GM18858 (cell line): ENCODE data around the gene COASY.
"Not testable (repeated sequence)": the region's sequence is repeated elsewhere in the genome, so short reads cannot be mapped to it uniquely, and the experiment has no call there.

Experiments
- ATAC-seq: cut with Tn5 transposase; IDR thresholded peaks from one replicate; pipeline ENCODE4 v1.9.1; 2021; ENCODE audit not compliant: unreplicated experiment

Gene COASY

DNA sequence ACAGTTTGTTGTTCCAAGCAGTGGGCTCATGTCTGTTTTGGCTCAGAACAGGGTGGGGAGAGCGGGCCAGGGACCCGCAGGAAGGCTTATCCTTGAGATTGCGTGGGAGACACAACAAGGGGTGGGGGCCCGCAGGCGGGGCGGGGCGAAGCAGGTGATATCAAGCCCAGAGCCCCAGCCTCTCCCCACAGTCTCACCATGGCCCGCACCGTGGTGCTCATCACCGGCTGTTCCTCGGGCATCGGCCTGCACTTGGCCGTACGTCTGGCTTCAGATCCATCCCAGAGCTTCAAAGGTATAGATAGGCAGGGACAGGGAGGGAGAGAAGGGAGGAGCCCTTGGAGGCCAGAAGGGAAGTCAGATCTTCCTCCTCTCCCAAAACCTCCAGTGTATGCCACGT, 9.2 kb upstream of the COASY start, which contains the start of gene HSD17B1:
TSS of gene HSD17B1 (plus strand) at position 188 of the 400 bp plus-strand sequence. CDS start at position 199, 11 bp downstream.
- ATAC-seq: not testable (repeated sequence)

DNA sequence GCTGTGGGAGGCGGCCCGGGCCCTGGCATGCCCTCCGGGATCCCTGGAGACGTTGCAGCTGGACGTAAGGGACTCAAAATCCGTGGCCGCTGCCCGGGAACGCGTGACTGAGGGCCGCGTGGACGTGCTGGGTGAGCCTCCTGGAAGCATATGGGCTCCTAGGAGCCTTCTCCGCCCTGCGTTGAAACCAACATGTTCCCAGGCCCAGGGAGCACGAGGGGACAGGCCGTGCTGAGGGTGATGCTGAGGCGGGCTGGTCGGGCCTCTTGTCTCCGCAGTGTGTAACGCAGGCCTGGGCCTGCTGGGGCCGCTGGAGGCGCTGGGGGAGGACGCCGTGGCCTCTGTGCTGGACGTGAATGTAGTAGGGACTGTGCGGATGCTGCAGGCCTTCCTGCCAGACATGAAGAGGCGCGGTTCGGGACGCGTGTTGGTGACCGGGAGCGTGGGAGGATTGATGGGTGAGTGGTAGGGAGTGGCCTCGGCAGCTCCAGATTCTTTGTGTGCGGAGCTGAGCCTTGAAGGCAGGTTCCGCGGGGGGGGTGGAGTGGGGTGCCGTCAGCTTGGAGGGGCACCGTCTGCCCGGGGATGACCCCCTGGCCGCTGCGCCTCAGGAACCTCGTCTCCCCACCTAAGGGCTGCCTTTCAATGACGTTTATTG, 8.7 kb upstream of the COASY start:
- ATAC-seq: no peak

GRCh38 chr17:42553866-42554249, 8.1 kb upstream of the COASY start:
- no peak for ATAC-seq

DNA sequence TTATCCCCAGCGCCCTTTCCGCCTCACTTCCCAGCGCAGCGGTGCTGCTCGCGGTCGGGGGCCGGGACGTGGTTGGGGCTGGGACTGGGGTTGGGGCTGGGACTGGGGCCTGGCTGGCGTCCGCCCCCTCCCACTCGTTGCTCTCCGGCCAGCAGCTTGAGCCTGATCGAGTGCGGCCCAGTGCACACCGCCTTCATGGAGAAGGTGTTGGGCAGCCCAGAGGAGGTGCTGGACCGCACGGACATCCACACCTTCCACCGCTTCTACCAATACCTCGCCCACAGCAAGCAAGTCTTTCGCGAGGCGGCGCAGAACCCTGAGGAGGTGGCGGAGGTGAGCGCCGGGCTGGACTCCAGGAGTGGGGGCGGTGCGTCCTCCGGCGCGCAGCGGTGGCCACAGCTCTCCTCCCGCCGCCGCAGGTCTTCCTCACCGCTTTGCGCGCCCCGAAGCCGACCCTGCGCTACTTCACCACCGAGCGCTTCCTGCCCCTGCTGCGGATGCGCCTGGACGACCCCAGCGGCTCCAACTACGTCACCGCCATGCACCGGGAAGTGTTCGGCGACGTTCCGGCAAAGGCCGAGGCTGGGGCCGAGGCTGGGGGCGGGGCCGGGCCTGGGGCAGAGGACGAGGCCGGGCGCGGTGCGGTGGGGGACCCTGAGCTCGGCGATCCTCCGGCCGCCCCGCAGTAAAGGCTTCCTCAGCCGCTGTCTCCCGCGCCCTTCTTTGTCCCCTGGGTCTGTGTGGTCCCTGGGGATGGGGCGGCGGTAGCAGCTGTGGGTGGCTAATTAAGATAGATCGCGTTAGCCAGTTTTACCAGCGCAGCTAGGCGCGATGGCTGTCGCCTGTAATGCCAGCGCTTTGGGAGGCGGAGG, 7.5 kb upstream of the COASY start:
- peak; percentile 63 for ATAC-seq

DNA sequence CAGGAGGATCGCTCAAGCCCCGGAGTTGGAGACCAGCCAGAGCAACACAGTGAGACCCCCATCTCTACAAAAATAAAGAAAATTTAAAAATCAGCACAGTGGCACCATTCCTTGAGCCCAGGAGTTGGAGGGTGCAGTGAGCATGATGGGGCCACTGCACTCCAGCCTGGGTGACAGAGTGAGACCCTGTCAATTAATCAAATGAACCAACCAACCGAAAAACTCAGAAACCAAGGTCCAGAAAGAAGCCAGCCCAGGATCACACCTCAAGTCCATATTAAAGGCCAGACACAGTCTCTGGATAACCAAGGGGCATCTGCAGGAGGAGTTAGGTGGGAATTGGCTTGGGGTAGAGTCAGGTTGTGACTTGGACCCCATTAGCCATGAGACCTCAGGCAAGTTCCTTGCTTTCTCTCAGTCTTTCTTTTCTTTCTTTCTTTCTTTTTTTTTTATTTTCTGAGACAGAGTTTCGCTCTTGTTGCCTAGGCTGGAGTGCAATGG, 6.8 kb upstream of the COASY start:
- ATAC-seq: no peak

DNA sequence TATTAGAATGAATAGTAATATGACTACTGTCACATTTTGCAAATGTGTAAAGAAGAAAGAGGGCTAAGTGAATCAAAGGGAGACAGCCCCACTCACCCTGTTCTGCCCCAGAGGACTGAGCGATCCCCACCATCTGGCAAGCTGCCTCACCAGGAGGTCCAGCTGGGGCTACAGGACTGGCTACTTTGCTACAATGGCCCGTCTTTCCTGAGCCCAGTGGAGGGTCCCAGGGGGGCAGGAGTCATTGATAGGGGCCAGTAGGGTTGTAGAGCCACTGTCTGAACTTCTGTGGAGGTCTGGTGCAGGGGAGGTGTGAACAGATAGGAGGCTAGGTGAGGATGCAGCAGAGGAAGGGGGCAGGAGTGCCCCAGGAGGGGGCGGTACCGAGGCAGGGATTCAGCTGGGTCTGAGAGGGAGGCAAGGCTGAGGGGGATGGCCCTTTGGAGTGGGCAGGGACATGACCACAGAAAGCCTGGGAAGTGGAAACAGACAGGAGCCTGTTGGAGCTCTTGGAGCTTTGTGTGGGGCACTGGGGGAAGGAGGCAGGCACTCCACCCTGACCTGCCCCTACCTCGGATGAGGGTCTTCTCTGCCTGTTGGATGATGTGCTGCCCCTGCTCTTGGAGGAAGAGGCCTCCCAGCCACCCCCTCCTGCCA, 5.9 kb upstream of the COASY start:
- not testable (repeated sequence) for ATAC-seq

- no peak for ATAC-seq
These were observed 2.9 kb upstream of the COASY start for GRCh38 chr17:42559075-42559474.

DNA sequence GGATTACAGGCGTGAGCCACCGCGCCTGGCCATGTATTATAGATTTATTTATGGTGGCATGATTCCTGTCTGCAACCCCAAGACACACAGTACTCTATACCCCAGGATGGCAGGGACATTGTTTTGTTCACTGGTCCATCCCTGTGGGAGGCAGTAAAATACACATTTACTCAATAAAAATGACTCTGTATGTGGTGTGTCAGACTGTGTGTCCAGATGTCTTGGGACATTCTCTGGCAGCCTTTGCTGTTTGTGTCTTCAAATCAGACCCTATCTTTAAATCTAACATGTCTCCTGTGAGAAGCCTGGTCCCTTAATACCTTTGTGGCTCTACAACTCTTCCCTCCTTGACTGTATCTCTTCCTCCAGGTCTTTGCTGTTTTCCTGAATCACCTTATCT, 1.7 kb upstream of the COASY start:
- ATAC-seq: no peak

- ATAC-seq: no peak
These were observed 617 bp downstream of the COASY start for GRCh38 chr17:42562388-42563142.

DNA sequence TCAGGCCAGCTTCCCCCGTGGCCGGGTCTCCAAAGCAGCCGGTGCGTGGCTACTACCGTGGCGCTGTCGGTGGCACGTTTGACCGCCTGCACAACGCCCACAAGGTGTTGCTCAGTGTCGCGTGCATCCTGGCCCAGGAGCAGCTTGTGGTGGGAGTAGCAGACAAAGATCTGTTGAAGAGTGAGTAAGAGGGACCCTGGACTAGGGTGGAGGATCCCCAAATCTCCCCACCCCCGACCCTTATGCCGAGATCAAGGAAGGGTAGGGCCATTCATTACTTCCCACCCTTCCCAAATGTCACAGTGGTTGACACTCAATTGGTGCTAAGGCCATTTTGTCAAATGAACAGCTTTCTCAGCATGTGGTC, 1.2 kb downstream of the COASY start:
- ATAC-seq: no peak

- no peak for ATAC-seq
These were observed 1.6 kb downstream of the COASY start for GRCh38 chr17:42563543-42563942.

GRCh38 chr17:42563950-42564349, 2.0 kb downstream of the COASY start:
- ATAC-seq: no peak

- ATAC-seq: no peak
These were observed 3.0 kb downstream of the COASY start for GRCh38 chr17:42564815-42565522.

- no peak for ATAC-seq
These were observed 3.7 kb downstream of the COASY start for GRCh38 chr17:42565523-42566214.

GRCh38 chr17:42566215-42566882, 4.4 kb downstream of the COASY start:
- no peak for ATAC-seq

DNA sequence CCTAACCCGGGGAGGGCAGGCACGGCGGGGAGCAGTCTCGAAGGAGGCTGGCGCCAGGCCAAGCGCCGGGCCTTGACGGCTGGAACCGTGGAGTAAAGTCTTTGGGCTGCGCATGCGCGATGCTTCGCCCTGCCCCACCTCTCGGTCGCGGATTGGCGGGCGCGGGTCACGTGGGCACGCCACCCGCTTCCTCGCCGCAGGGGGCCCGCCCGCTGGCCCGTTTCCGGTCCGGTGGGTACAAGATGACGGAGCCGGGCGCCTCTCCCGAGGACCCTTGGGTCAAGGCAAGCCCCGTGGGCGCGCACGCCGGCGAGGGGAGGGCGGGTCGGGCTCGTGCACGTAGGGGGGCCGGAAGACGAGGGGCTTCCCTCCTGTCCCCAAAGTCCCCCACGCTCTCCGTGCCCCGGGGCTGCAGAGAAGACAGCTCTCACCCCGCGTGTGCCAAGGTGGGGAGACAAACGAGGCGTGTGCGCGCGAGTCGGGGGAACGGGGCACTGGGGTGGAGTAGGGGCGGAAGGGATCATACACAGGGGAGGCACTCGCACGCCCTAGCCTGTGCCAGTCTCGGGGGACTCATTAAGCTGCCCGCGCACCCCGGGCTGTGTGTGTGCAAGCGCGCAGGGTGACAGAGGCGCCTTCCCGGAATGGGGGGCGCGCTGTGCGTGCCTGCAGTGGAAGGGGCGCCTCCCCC, 5.1 kb downstream of the COASY start, which contains the start of gene MLX:
TSS of gene MLX (plus strand) at position 218 of the 691 bp plus-strand sequence. CDS start at position 243, 25 bp downstream.
- no peak for ATAC-seq

DNA sequence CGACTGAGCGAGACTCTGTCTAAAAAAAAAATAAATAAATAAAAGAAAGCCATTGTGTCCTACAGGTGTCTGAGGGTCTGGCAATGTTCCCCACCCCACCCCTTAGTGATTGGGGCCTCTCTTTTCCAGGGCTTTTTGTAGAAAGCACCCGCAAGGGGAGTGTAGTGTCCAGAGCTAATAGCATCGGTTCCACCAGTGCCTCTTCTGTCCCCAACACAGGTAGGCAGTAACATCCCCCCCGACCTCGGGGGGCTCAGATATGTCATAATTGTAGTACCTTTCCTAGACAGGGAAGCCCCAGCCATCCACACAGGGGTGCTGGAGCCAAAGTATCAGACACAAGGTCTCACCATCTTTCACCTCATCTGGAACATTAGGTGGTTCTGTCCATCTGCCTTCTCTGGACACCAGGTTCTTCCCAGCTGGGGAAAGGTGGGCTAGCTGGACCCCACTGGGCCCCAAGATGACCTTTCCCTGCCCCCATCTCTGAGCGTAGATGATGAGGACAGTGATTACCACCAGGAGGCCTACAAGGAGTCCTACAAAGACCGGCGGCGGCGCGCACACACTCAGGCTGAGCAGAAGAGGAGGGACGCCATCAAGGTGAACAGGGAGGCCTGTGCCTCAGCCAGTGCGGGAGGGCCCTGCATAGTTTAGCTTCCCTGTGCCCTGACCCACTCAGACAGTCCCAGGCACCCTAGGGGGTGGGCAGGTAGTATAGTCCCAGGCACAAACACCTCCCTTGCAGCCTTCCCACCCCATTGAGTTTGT, 6.6 kb downstream of the COASY start:
- no peak for ATAC-seq
